ENCODE results near the gene ACP5.
"Not testable (repeated sequence)": the region's sequence is repeated elsewhere in the genome, so short reads cannot be mapped to it uniquely, and the experiment has no call there.

- not testable (repeated sequence) for TF ChIP-seq POLR2A, CTCF (IDR thresholded peaks at IDR 0.05)
Observed at GRCh38 chr19:11573763-11574162, 3.7 kb downstream of the ACP5 start.
